HG03196 (cell line): ENCODE data around the gene HELZ.

Experiments
- ATAC-seq: cut with Tn5 transposase; IDR thresholded peaks from one replicate; pipeline ENCODE4 v1.9.1; 2021; ENCODE audit not compliant: unreplicated experiment

The HELZ gene

DNA sequence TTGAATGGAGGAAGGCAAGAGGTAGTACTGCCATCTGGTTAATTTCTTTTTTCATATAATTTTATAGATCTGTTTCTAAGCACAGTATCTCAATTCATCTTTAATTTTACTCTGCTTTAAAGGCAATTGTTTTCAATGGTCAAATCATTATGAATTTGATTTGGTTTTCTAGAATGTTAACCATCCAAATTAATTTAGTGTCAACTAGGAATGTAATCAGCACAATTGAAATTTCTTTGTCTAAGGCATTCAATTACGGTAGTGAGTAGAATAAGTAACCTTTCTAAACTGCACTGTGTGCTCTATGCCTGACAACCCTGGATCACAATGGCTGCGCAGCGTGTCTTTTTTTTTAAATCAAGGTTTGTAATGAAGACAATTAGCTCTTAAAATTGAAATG is 156.4 kb downstream of the HELZ start:
- no peak for ATAC-seq

GRCh38 chr17:67085406-67085805 is 159.6 kb downstream of the HELZ start:
- no peak for ATAC-seq

GRCh38 chr17:67082107-67082506 is 162.9 kb downstream of the HELZ start:
- ATAC-seq = peak; percentile 80

- ATAC-seq = no peak
These were observed 164.2 kb downstream of the HELZ start for GRCh38 chr17:67080804-67081203.

- no peak for ATAC-seq
These were observed 165.5 kb downstream of the HELZ start for GRCh38 chr17:67079491-67079890.

DNA sequence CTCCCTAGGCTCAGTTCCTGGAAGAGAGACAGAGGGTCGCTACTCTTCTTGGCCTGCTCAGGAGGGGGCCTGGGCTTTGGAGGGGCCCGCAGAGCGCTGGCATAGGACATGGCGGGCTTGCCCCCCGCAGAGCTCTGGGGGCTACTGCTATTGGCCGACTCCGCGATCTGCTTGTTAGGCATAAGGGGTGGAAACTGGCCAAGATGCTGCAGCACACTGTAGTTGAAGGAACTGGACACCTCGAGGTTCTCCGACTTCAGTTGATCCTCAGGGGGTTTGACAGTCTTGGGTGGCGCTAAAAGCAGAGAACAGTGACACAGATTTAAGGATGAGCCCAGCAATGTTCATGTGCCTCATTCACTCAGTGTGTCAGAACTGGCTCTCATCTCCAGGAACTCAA is 166.7 kb downstream of the HELZ start:
- no peak for ATAC-seq

- no peak for ATAC-seq
These were observed 168.7 kb downstream of the HELZ start for GRCh38 chr17:67076290-67076689.

DNA sequence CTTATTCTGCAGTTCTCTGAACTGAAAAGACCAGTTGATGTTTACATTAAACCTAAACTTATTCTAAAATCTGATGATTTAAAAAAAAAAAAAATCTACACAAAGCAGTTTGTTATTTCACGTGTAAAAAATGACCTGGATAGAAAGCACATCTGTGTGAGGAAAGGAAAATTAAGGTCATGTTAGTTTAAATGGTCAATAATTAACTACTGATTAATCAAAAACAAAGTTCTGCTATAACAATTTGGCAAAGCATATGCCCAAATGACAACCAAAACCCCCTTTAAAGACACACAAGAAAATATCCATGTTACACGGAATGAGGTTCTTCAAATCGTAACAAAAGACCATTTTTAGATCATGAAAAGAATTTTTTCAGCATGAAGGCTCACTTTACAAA is 170.2 kb downstream of the HELZ start:
- no peak for ATAC-seq

- ATAC-seq = no peak
These were observed 172.1 kb downstream of the HELZ start for GRCh38 chr17:67072885-67073284.

- no peak for ATAC-seq
These were observed 173.4 kb downstream of the HELZ start for GRCh38 chr17:67071595-67071994.

- ATAC-seq = no peak
These were observed 175.3 kb downstream of the HELZ start for GRCh38 chr17:67069603-67070136.

DNA sequence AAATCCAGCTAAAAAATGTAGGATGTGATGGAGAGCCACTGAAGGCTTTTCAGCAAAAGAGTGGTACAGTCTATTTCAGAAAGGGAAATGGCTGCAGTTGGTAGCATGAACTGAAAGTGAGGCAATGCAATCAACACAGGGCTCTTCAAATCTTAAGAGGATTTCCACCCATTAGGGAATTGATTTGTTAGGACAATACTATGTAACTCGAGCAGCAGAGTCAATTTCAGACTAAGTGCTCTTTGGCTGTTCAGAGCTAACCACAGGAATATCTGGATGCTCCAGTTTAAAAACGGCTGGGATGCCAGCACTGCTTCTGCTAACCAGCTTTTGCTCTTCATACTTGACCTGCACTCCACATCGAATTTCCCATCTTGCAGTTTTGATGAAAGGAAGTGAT is 176.0 kb downstream of the HELZ start:
- no peak for ATAC-seq

DNA sequence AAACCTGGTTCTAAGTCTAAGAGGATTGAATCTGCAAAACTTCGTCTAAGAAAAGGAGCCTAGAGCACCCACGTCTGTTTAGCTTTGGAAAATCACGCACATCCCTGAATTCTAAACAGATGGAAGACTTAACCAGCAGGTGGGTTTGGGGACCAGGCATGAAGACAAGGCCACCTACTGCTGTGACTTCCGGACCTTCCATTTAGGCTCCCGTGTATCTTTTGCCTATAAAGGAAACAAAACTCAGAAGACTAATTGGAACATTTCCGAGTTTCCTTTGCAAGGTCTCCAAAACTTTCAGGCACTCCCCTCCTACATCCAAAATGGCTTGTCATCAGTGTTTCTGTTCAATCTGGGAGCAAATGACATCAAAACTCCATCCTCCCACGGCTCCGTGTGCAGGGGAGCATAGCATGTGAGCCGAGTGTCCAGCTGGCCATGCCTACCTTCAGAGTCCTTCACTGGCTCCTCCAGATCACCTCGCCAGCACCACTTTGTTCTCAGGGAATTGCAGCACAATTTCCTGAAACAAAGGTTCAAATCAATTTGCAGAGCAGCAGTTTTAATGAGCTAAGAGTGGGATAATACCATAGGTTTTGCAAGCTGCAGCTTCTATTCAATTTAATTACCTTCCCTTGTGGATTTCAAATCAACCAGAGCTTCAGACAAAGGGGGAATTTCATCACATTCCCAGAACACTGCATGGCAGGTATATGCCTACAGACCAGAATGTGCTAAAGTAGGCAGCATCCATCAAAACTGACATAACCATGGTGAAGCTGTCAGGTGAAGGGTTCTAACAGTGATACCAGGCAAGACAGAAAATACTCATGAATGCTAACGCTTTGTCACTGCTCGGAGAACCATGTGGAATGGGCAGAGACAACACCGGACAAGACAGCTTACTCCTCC is 177.2 kb downstream of the HELZ start:
- no peak for ATAC-seq

DNA sequence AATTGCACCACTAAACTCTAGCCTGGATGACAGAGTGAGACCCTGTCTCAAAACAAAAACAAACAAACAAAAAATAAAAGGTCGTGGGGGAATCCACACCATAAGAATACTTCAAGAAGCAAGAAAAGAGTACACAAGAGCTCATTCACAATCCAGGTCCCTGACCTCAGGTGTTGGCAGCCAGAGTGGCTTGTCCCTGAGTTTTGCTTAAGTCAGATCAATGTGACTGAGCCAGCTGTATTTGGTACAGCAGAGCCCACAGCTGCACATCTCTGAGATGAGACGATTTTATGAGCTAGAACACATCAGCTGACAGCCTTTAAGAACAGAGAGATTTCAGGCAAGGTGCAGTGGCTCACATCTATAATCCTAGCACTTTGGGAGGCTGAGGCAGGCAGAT is 178.3 kb downstream of the HELZ start:
- no peak for ATAC-seq

DNA sequence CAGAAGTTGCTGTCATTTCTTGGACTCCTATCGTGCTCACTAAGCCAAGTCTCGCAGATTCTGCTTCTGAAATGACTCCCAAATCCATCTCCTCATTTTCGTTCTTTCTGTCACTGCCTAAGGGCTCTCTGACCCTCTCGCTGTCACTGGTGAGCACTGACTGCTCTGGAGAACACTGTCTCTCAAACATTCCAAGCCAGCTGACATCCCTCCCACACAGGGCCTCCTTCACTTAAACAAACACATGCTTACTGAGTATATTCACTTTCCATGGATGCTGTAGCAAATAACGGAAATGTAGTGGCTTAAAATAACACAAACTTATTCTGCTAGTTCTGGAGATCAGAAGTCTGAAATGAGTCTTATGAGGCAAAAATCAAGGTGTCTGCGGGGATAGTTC is 181.9 kb downstream of the HELZ start:
- no peak for ATAC-seq

DNA sequence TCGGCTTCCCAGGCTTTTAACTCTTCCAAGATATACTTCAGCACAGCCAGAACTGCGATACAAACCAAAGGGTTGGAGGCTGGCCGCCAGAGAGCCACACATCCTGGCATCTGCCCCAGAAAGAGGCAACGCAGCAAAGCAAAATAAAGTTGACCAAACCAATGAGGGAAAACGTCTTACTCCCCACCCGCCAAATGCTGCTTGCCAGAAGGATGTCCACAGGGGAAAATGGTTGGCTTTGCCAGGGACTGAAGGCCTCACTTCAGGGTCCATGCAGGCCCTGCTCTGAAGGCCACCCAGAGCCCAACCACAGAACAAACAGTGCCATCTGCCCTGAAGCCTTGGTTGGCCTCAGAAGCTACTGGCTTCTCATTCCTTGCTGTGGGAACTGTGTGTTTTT is 185.6 kb downstream of the HELZ start:
- ATAC-seq = no peak

GRCh38 chr17:67058036-67058435 is 187.0 kb downstream of the HELZ start:
- no peak for ATAC-seq

GRCh38 chr17:67056746-67057490 is 188.1 kb downstream of the HELZ start:
- ATAC-seq = no peak

DNA sequence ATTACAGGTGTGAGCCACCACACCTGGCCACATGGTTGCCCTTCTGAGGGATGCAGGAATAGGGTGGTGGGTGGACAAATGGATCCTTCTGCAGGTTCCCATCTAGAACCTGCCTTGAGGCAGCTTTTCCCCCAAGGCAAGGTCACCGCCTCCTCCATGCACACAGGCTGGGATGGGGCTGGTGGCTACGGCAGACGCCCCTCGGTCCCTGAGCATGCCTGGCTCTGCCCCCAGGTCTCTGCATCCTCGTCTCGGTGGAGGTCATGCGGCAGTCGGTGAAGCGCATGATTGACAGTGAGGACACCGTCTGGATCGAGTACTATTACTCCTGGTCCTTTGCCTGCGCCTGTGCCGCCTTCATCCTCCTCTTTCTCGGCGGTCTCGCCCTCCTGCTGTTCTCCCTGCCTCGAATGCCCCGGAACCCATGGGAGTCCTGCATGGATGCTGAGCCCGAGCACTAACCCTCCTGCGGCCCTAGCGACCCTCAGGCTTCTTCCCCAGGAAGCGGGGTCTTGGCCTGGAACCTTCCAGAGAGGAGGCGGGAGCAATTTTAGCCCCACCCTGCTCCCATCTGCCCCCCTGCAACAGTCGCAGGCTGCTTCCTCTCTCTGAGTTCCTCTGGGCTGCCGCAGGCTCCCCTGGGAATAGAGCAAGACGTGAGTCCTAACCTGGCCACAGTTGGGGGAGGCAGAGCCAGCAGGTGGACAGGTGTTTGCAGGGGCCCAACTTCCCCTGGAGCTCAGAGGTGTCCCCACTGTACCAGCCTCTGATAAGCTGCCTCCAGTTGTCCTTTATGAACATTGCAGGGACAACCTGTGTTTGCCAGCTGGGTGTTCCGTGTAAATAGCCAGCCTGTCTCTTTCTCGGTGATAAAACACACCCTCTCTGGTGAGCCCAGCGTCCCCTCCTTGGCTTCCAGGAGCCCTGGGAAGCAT is 188.9 kb downstream of the HELZ start:
- no peak for ATAC-seq

GRCh38 chr17:67055041-67055443 is 190.0 kb downstream of the HELZ start:
- no peak for ATAC-seq

DNA sequence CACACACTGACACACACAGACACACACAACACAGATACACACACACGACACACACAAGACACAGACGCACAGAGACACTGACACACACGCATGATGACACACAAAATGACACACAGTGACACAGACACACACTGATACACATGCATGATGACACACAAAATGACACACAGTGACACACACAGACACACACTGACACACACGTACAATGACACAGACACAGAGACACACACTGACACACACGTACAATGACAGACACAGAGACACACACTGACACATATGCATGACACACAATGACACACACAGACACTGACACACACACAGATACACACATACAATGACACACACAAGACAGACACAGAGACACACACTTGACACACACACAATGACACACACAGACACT is 190.4 kb downstream of the HELZ start:
- no peak for ATAC-seq
